ENCODE data around the gene CSF2RB.
"Not testable (repeated sequence)": the region's sequence is repeated elsewhere in the genome, so short reads cannot be mapped to it uniquely, and the experiment has no call there.

CSF2RB gene

GRCh38 chr22:36976606-36977005 is 63.2 kb downstream of the CSF2RB start:
- no peak for DNase-seq

- peak; percentile 1 for DNase-seq
Measured at GRCh38 chr22:36977401-36977861, 64.0 kb downstream of the CSF2RB start.

GRCh38 chr22:36977947-36978660 is 64.7 kb downstream of the CSF2RB start:
- DNase-seq, result peak; percentile 48

- no peak for DNase-seq
Measured at GRCh38 chr22:36979016-36979910, 65.8 kb downstream of the CSF2RB start.

GRCh38 chr22:36981247-36981775 is 67.9 kb downstream of the CSF2RB start:
- DNase-seq, result no peak

- DNase-seq, result no peak
Measured at GRCh38 chr22:36982136-36982535, 68.7 kb downstream of the CSF2RB start.

GRCh38 chr22:36985211-36985889 is 71.9 kb downstream of the CSF2RB start:
- DNase-seq, result no peak

- DNase-seq, result no peak
Measured at GRCh38 chr22:36986242-36986821, 72.9 kb downstream of the CSF2RB start.

GRCh38 chr22:36988075-36988832 is 74.8 kb downstream of the CSF2RB start:
- DNase-seq, result no peak

GRCh38 chr22:36989012-36989411 is 75.6 kb downstream of the CSF2RB start:
- not testable (repeated sequence) for DNase-seq

All from NCI-H774 (cell line).